A673 (cell line): ENCODE data around the gene BANP. TPM values are rescaled to one million over a fixed set of nuclear protein-coding genes. Genes with fewer than 3 reads are reported as not detected.
"Not testable (repeated sequence)": the region's sequence is repeated elsewhere in the genome, so short reads cannot be mapped to it uniquely, and the experiment has no call there.

ENCODE experiments used
- Bru-seq: library from RNA; stranded (reverse); fragments of 400-500 nt; gene quantifications from one replicate; lab custom pipeline; 2021; lab: Mats Ljungman, UMichigan
- BruChase-seq, 2 experiments: library from RNA; stranded (reverse); fragments of 400-500 nt; gene quantifications; one replicate each; lab custom pipeline; 2021; lab: Mats Ljungman, UMichigan
- BruUV-seq: library from RNA; stranded (reverse); fragments of 400-500 nt; replicated peaks from 2 replicates; lab custom pipeline; 2021; lab: Mats Ljungman, UMichigan
- CTCF ChIA-PET: fragments of 300-600 bp; sonication (Branson Sonifier 250); formaldehyde crosslinking; loops from one replicate; lab custom pipeline; 2022; ENCODE audit warnings: antibody characterized with exemption; lab: Charles Lee
- POLR2A ChIA-PET: fragments of 300-600 bp; sonication (Branson Sonifier 250); formaldehyde crosslinking; loops from one replicate; lab custom pipeline; 2022; ENCODE audit warnings: antibody characterized with exemption; ENCODE audit not compliant: low non-redundant PET; lab: Charles Lee
- DNase-seq: peaks from one replicate; pipeline ENCODE4 v3.0.0-alpha.2; 2015; ENCODE audit warnings: low spot score
- H3K27ac ChIP-seq: fragments of 200-600 bp; sonication (generic); 2 replicates; pipeline ENCODE4 v1.5.1; 2016; ENCODE audit warnings: mixed run types, low read depth, mild to moderate bottlenecking, mixed read lengths, antibody characterized with exemption, low read length; ENCODE audit not compliant: poor library complexity, severe bottlenecking
- H3K27me3 ChIP-seq: fragments of 200-600 bp; sonication (generic); replicated peaks from 2 replicates; pipeline ENCODE4 v1.6.1; 2017; ENCODE audit warnings: mixed run types, low read depth, mild to moderate bottlenecking, mixed read lengths, antibody characterized with exemption, low read length; ENCODE audit not compliant: insufficient read depth, poor library complexity
- H3K36me3 ChIP-seq: fragments of 200-600 bp; sonication (generic); 2 replicates; pipeline ENCODE4 v1.6.1; 2016; ENCODE audit warnings: mixed run types, mild to moderate bottlenecking, mixed read lengths, antibody characterized with exemption, low read length; ENCODE audit not compliant: insufficient read depth, poor library complexity, severe bottlenecking
- H3K4me1 ChIP-seq: fragments of 200-600 bp; sonication (generic); 2 replicates; pipeline ENCODE4 v1.6.1; 2017; ENCODE audit warnings: mixed run types, mild to moderate bottlenecking, mixed read lengths, antibody characterized with exemption, low read length; ENCODE audit not compliant: insufficient read depth, poor library complexity, severe bottlenecking
- H3K4me3 ChIP-seq: fragments of 200-600 bp; sonication (generic); 2 replicates; pipeline ENCODE4 v1.5.1; 2016; ENCODE audit warnings: low read depth, mixed run types, mild to moderate bottlenecking, mixed read lengths, low read length; ENCODE audit not compliant: poor library complexity, severe bottlenecking
- H3K9me3 ChIP-seq: fragments of 200-600 bp; sonication (generic); 2 replicates; pipeline ENCODE4 v1.6.1; 2016; ENCODE audit warnings: mixed run types, low read depth, mild to moderate bottlenecking, mixed read lengths, antibody characterized with exemption, low read length; ENCODE audit not compliant: poor library complexity, severe bottlenecking
- CTCF ChIP-seq: fragments of 300-800, 200-600 bp; sonication (generic); conservative IDR thresholded peaks from 2 replicates; pipeline ENCODE4 v1.5.1; 2017; ENCODE audit warnings: low read depth, mild to moderate bottlenecking, antibody characterized with exemption, low read length, moderate library complexity, mixed read lengths
- EZH2 ChIP-seq: fragments of 200-600 bp; sonication (generic); IDR thresholded peaks from 2 replicates; pipeline ENCODE4 v1.6.1; 2017; ENCODE audit warnings: borderline replicate concordance, low read depth, mild to moderate bottlenecking, mixed read lengths, antibody characterized with exemption, low read length; ENCODE audit not compliant: poor library complexity, severe bottlenecking
- intact Hi-C: fragments of 100-400 bp; cut with micrococcal nuclease; formaldehyde crosslinking; loops from one replicate; pipeline ENCODE4 v1.10.0; 2022; ENCODE audit not compliant: unreplicated experiment
- long read RNA-seq: library from polyadenylated mRNA; stranded (forward); transcript quantifications from one replicate; pipeline ENCODE4 v2.0.0, GENCODE V29; 2022
- total RNA-seq: library from RNA; stranded (reverse); gene quantifications from 2 replicates; pipeline ENCODE4 v1.2.3, GENCODE V29; 2021

The BANP gene
- 35.2 and 44.3 TPM in 2 replicates for total RNA-seq
- percentile 65 among the genes with signal in this experiment for Bru-seq, nascent RNA
- percentile 61 among the genes with signal in this experiment for BruChase-seq, experiment 1, labeled RNA remaining after a 2-hour chase
- percentile 73 among the genes with signal in this experiment for BruChase-seq, experiment 2, labeled RNA remaining after a 6-hour chase
- long read RNA-seq, transcript BANP-202 (12 exons, 2,164 nt), result major isoform, 5 of 43 reads
- long read RNA-seq, partial matches to known transcripts, result 2 of 43 reads
- long read RNA-seq, other reads (novel, unspliced or antisense), result 28 of 43 reads

- no peaks in the 10 kb centered on the region for H3K27me3 ChIP-seq
- no peaks in the 10 kb centered on the region for H3K9me3 ChIP-seq
- ChIA-PET POLR2A (interaction anchor here (0.6 kb wide), 2 partner anchors 78 to 170 kb away, joined by 3 to 7 read pairs; no protein-coding TSS in a partner anchor), CTCF (interaction anchor here (0.9 kb wide), 1 partner anchor 80 kb away, joined by 6 read pairs; no protein-coding TSS in a partner anchor)
- peaks cover 14% of the 10 kb centered on the region for H3K4me1 ChIP-seq
- H3K27ac ChIP-seq, result peak within 1 kb of the TSS; percentile 97
- peak; percentile 99 for DNase-seq
- H3K4me3 ChIP-seq, result peak within 1 kb of the TSS; percentile 97
- intact Hi-C loops, result loop anchor here (10.0 kb wide), 2 partner anchors 74 to 484 kb away; no protein-coding TSS in a partner anchor
- peaks cover 13% of the 10 kb centered on the region for H3K36me3 ChIP-seq
- BruUV-seq, result no TSS peak
- TF ChIP-seq CTCF (peak; percentile 48), EZH2 (no peak)
Observed at GRCh38 chr16:87950765-87951551, at the start of gene BANP. TSS of gene BANP (plus strand) at chr16:87951434. CDS start at chr16:87975116, 23,682 bp downstream.

- CTCF ChIA-PET, H3K4me3 ChIP-seq, DNase-seq, BruUV-seq, H3K36me3 ChIP-seq, H3K27ac ChIP-seq, H3K4me1 ChIP-seq, H3K9me3 ChIP-seq, H3K27me3 ChIP-seq, POLR2A ChIA-PET: not testable (repeated sequence)
- intact Hi-C loops, result loop anchor here (5.0 kb wide), 1 partner anchor 33 kb away; no protein-coding TSS in a partner anchor
Observed at GRCh38 chr16:87904963-87905362, 46.3 kb upstream of the BANP start.

- H3K9me3 ChIP-seq, H3K4me3 ChIP-seq, DNase-seq, H3K27ac ChIP-seq, H3K36me3 ChIP-seq, H3K27me3 ChIP-seq, H3K4me1 ChIP-seq, BruUV-seq, POLR2A ChIA-PET: not testable (repeated sequence)
- CTCF ChIA-PET, result interaction anchor here (1.2 kb wide), 1 partner anchor 127 kb away, joined by 3 read pairs; no protein-coding TSS in a partner anchor
- intact Hi-C loops, result loop anchor here (5.0 kb wide), 1 partner anchor 33 kb away; no protein-coding TSS in a partner anchor
Observed at GRCh38 chr16:87905521-87905920, 45.7 kb upstream of the BANP start.

GRCh38 chr16:87908101-87908500 is 43.1 kb upstream of the BANP start:
- H3K9me3 ChIP-seq, DNase-seq, H3K4me3 ChIP-seq, H3K27ac ChIP-seq, BruUV-seq, H3K27me3 ChIP-seq, H3K36me3 ChIP-seq, POLR2A ChIA-PET, H3K4me1 ChIP-seq: not testable (repeated sequence)
- intact Hi-C loops, result loop anchor here (5.0 kb wide), 1 partner anchor 36 kb away; no protein-coding TSS in a partner anchor
- CTCF ChIA-PET, result interaction anchor here (0.6 kb wide), 1 partner anchor 51 kb away, joined by 4 read pairs; no protein-coding TSS in a partner anchor
